Caco-2 (cell line): ENCODE data around the gene MBTPS1. TPM values are rescaled to one million over a fixed set of nuclear protein-coding genes. Genes with fewer than 3 reads are reported as not detected.

ENCODE experiments used
- BruUV-seq: library from RNA; stranded (reverse); fragments of 400-500 nt; replicated peaks from 2 replicates; lab custom pipeline; 2021; lab: Mats Ljungman, UMichigan
- CTCF ChIA-PET: fragments of 300-600 bp; sonication (Branson Sonifier 250); formaldehyde crosslinking; loops from one replicate; lab custom pipeline; 2022; ENCODE audit warnings: antibody characterized with exemption; lab: Charles Lee
- POLR2A ChIA-PET: fragments of 300-600 bp; sonication (Branson Sonifier 250); formaldehyde crosslinking; loops from one replicate; lab custom pipeline; 2022; ENCODE audit warnings: antibody characterized with exemption; lab: Charles Lee
- DNase-seq, 2 experiments: peaks; one replicate each; pipeline versions ENCODE4 v3.0.0 to v3.0.0-alpha.2; 2020 to 2022
- H3K27me3 ChIP-seq: replicated peaks from 2 replicates; pipeline ENCODE4 v1.6.0; 2011; ENCODE audit warnings: low read length; ENCODE audit not compliant: control insufficient read depth, insufficient read depth
- H3K36me3 ChIP-seq: 2 replicates; pipeline ENCODE4 v1.5.1; 2011; ENCODE audit warnings: low read length; ENCODE audit not compliant: control insufficient read depth, insufficient read depth
- H3K4me1 ChIP-seq: fragments of 250-450 bp; sonication (Bioruptor Pico); 2 replicates; pipeline ENCODE4 v1.5.1; 2020; ENCODE audit warnings: mild to moderate bottlenecking
- H3K4me3 ChIP-seq: 2 replicates; pipeline ENCODE4 v1.5.1; 2011; ENCODE audit warnings: low read depth, mild to moderate bottlenecking, control low read depth, low read length
- H3K9me3 ChIP-seq: fragments of 250-450 bp; sonication (Bioruptor Pico); 2 replicates; pipeline ENCODE4 v1.5.1; 2020; ENCODE audit warnings: mild to moderate bottlenecking, moderate library complexity
- H3K27ac Mint-ChIP-seq: one replicate; pipeline ENCODE4 v1.8.0; 2022; ENCODE audit warnings: mixed read lengths; ENCODE audit not compliant: unreplicated experiment
- H3K27me3 Mint-ChIP-seq: one replicate; pipeline ENCODE4 v1.8.0; 2022; ENCODE audit warnings: mixed read lengths; ENCODE audit not compliant: insufficient read depth, unreplicated experiment
- H3K36me3 Mint-ChIP-seq: one replicate; pipeline ENCODE4 v1.8.0; 2022; ENCODE audit warnings: mild to moderate bottlenecking, mixed read lengths; ENCODE audit not compliant: insufficient read depth, unreplicated experiment
- H3K4me1 Mint-ChIP-seq: one replicate; pipeline ENCODE4 v1.8.0; 2022; ENCODE audit warnings: low read depth, mixed read lengths; ENCODE audit not compliant: unreplicated experiment
- H3K4me3 Mint-ChIP-seq: one replicate; pipeline ENCODE4 v1.8.0; 2022; ENCODE audit warnings: mild to moderate bottlenecking, moderate library complexity, mixed read lengths; ENCODE audit not compliant: unreplicated experiment
- H3K9me3 Mint-ChIP-seq: one replicate; pipeline ENCODE4 v1.8.0; 2022; ENCODE audit warnings: mixed read lengths; ENCODE audit not compliant: unreplicated experiment
- intact Hi-C: fragments of 100-400 bp; cut with micrococcal nuclease; formaldehyde crosslinking; loops from one replicate; pipeline ENCODE4 v1.10.0; 2022; ENCODE audit not compliant: unreplicated experiment
- total RNA-seq: library from RNA; stranded (reverse); gene quantifications from 2 replicates; pipeline ENCODE4 v1.2.3, GENCODE V29; 2022
- TF ChIP-seq, protein P1 (sequence below), 2 experiments: fragments of 200-600 bp in 1 of 2; IDR thresholded peaks; 1 replicate in 1 of 2; 2 replicates in 1 of 2; pipeline versions ENCODE4 v1.5.1 to v1.8.0; 2011 to 2022; ENCODE audit warnings: antibody characterized with exemption in 1 of 2, control low read depth in 1 of 2, inconsistent platforms in 1 of 2, low read depth in 1 of 2, low read length in 1 of 2, mild to moderate bottlenecking in 1 of 2, moderate library complexity in 1 of 2; ENCODE audit not compliant: insufficient read depth in 1 of 2, severe bottlenecking in 1 of 2, unreplicated experiment in 1 of 2

MBTPS1 gene
- total RNA-seq, 1 experiment from 2014 or later: 96.4 TPM

DNA sequence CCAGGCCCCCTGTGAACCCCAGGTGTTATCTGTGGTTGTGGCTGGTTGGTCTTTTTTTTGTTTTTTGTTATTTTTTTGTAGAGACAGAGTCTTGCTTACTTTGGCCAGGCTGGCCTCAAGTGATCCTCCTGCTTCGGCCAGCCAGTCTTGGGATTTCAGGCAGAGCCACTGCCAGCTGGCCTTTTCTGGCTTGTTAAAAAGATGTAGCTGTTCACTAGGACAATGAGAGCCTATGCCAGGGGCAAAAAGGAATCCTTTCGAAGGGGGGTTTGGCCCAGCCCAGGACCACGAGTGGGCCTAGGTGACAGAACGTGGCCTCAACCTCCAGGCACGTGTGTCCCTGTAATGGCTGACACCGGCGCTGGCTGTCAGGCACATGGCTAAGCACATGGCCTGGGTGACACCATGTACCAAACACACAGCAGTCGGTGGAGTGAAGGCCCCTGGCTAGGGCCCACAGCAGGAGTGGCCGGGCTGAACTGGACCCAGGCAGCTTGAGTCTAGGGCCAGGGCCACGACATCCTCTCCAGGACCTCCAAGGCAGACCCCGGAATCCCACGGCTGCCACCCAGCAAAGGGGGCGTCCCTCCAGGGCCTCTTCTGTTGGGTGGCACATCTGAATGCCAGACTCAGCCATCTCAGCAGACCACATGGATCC lies 67.2 kb downstream of the MBTPS1 start:
- ChIA-PET CTCF (interaction anchor here (1.7 kb wide), 1 partner anchor 93 kb away, joined by 8 read pairs; no protein-coding TSS in a partner anchor), POLR2A (no interaction called here)
- Histone ChIP-seq H3K4me1 (0 out of 2 replicates have a peak, but pooled peaks cover 6% of the 10 kb centered on the region), H3K4me3 (no peak overlapping the region), H3K27me3 (no peaks in the 10 kb centered on the region), H3K9me3 (no peaks in the 10 kb centered on the region), H3K36me3 (peaks cover 4% of the 10 kb centered on the region)
- H3K27ac Mint-ChIP-seq: peak overlapping the region; percentile 15
- no peaks in the 10 kb centered on the region for H3K4me1 Mint-ChIP-seq
- DNase-seq: no peak
- no peaks in the 10 kb centered on the region for H3K27me3 Mint-ChIP-seq
- BruUV-seq: no TSS peak
- TF ChIP-seq, protein P1, sequence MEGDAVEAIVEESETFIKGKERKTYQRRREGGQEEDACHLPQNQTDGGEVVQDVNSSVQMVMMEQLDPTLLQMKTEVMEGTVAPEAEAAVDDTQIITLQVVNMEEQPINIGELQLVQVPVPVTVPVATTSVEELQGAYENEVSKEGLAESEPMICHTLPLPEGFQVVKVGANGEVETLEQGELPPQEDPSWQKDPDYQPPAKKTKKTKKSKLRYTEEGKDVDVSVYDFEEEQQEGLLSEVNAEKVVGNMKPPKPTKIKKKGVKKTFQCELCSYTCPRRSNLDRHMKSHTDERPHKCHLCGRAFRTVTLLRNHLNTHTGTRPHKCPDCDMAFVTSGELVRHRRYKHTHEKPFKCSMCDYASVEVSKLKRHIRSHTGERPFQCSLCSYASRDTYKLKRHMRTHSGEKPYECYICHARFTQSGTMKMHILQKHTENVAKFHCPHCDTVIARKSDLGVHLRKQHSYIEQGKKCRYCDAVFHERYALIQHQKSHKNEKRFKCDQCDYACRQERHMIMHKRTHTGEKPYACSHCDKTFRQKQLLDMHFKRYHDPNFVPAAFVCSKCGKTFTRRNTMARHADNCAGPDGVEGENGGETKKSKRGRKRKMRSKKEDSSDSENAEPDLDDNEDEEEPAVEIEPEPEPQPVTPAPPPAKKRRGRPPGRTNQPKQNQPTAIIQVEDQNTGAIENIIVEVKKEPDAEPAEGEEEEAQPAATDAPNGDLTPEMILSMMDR (IDR thresholded peaks at IDR 0.05; ENCODE audit: insufficient read depth in 1 of 2, low read depth in 1 of 2, low read length in 1 of 2, severe bottlenecking in 1 of 2, unreplicated experiment in 1 of 2): no peak
- H3K9me3 Mint-ChIP-seq: no peaks in the 10 kb centered on the region
- intact Hi-C loops: loop anchor here (5.0 kb wide), 1 partner anchor 222 kb away; no protein-coding TSS in a partner anchor
- peaks cover 38% of the 10 kb centered on the region for H3K36me3 Mint-ChIP-seq
- no peak overlapping the region for H3K4me3 Mint-ChIP-seq

DNA sequence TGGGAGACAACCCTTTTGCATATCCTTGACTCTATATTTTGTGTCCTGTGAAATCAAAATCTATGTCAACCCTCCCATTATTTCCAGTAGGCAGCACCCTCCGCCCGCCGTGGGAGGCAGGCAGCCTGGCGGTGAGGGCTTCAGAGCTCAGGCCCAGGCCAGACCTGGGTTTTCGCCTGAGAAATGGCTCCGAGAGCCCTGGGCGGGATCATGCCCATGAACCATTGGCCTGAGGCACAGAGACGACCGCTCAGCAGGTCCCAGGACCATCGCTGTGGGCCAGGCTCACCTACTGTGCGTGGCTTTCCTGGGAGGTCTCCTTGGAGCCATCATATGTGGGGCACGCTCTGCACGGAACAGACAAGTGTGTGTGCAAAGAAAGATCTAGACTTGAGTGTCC lies 67.9 kb downstream of the MBTPS1 start:
- Histone ChIP-seq H3K4me1 (peaks cover 13% of the 10 kb centered on the region), H3K9me3 (no peaks in the 10 kb centered on the region), H3K36me3 (peaks cover 4% of the 10 kb centered on the region), H3K4me3 (no peak overlapping the region), H3K27me3 (no peaks in the 10 kb centered on the region)
- DNase-seq: no peak
- TF ChIP-seq, protein P1 (IDR thresholded peaks at IDR 0.05; ENCODE audit: insufficient read depth in 1 of 2, low read depth in 1 of 2, low read length in 1 of 2, severe bottlenecking in 1 of 2, unreplicated experiment in 1 of 2): no peak
- no peak overlapping the region for H3K4me3 Mint-ChIP-seq
- no TSS peak for BruUV-seq
- H3K27me3 Mint-ChIP-seq: no peaks in the 10 kb centered on the region
- H3K27ac Mint-ChIP-seq: no peak overlapping the region
- POLR2A ChIA-PET: interaction anchor here (0.6 kb wide), 1 partner anchor 319 kb away, joined by 3 read pairs; the partner anchor contains the start of gene ATP2C2
- H3K4me1 Mint-ChIP-seq: peaks cover 4% of the 10 kb centered on the region
- CTCF ChIA-PET: interaction anchor here (1.0 to 1.7 kb wide), 4 partner anchors 78 to 138 kb away, joined by 3 to 10 read pairs (median 6); partner anchors contain the start of gene TAF1C
- no peaks in the 10 kb centered on the region for H3K9me3 Mint-ChIP-seq
- peaks cover 32% of the 10 kb centered on the region for H3K36me3 Mint-ChIP-seq
- intact Hi-C loops: loop anchor here (1.0 to 5.0 kb wide), 5 partner anchors 16 to 222 kb away; partner anchors contain the start of gene NECAB2

DNA sequence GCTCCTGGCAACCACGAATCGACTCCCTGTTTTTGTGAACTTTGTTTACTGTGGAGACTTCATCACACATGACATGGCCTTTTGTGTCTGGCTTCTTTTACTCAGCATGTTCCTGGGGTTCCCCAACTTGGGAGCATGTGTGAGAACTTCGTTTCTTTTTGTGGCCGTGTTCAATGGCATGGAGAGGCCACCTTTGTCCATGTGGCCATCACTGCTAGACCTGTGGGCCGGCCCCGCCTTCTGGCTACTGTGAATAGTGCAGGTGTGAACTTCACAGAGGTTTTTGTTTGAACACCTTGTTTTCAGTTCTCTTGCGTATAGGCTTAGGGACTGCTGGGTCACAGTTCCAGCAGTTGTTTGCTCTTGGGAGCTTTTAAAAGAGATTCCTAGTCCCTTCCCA lies 68.5 kb downstream of the MBTPS1 start:
- intact Hi-C loops: loop anchor here (1.0 to 5.0 kb wide), 5 partner anchors 17 to 221 kb away; partner anchors contain the start of gene NECAB2
- no peak overlapping the region for H3K4me3 ChIP-seq
- peak overlapping the region; percentile 42 for H3K27ac Mint-ChIP-seq
- BruUV-seq: no TSS peak
- ChIA-PET CTCF (interaction anchor here (1.0 to 1.7 kb wide), 4 partner anchors 77 to 138 kb away, joined by 3 to 10 read pairs (median 6); partner anchors contain the start of gene TAF1C), POLR2A (interaction anchor here (0.6 kb wide), 1 partner anchor 320 kb away, joined by 3 read pairs; the partner anchor contains the start of gene ATP2C2)
- H3K4me1 Mint-ChIP-seq: peaks cover 10% of the 10 kb centered on the region
- H3K27me3 Mint-ChIP-seq: no peaks in the 10 kb centered on the region
- H3K9me3 Mint-ChIP-seq: no peaks in the 10 kb centered on the region
- H3K36me3 Mint-ChIP-seq: peaks cover 26% of the 10 kb centered on the region
- peaks cover 4% of the 10 kb centered on the region for H3K36me3 ChIP-seq
- TF ChIP-seq, protein P1 (IDR thresholded peaks at IDR 0.05; ENCODE audit: insufficient read depth in 1 of 2, low read depth in 1 of 2, low read length in 1 of 2, severe bottlenecking in 1 of 2, unreplicated experiment in 1 of 2): peak; percentile 67 to 75
- no peaks in the 10 kb centered on the region for H3K9me3 ChIP-seq
- H3K4me3 Mint-ChIP-seq: no peak overlapping the region
- peak; percentile 80 to 85 for DNase-seq
- peaks cover 19% of the 10 kb centered on the region for H3K4me1 ChIP-seq
- H3K27me3 ChIP-seq: no peaks in the 10 kb centered on the region
